GM12892 (cell line): Measurements from ENCODE around the gene CXCL12.

Experiments used
- POLR2A ChIP-seq: IDR thresholded peaks from 2 replicates; pipeline ENCODE4 v1.6.1; 2011; ENCODE audit warnings: low read depth, low read length, control low read depth
- POLR2AphosphoS5 ChIP-seq: IDR thresholded peaks from 2 replicates; pipeline ENCODE4 v1.6.1; 2011; ENCODE audit warnings: low read depth, low read length, control low read depth

- TF ChIP-seq POLR2A = no peak
- TF ChIP-seq POLR2AphosphoS5 = no peak
These were observed 40.1 kb upstream of the CXCL12 start for GRCh38 chr10:44424957-44425356.
